ENCODE results near the gene AKAP8L. TPM values are rescaled to one million over a fixed set of nuclear protein-coding genes. Genes with fewer than 3 reads are reported as not detected.

AKAP8L gene
- total RNA-seq, 4 donors from 2014 or later = 122 to 272 (median 204) TPM

- no peaks in the 10 kb centered on the region for H3K9me3 ChIP-seq
- 93% methylated on average over 8 to 12 of the region's 22 CpGs for WGBS, 2 donors
- H3K27ac ChIP-seq = no peak overlapping the region
- TF ChIP-seq, protein P1, sequence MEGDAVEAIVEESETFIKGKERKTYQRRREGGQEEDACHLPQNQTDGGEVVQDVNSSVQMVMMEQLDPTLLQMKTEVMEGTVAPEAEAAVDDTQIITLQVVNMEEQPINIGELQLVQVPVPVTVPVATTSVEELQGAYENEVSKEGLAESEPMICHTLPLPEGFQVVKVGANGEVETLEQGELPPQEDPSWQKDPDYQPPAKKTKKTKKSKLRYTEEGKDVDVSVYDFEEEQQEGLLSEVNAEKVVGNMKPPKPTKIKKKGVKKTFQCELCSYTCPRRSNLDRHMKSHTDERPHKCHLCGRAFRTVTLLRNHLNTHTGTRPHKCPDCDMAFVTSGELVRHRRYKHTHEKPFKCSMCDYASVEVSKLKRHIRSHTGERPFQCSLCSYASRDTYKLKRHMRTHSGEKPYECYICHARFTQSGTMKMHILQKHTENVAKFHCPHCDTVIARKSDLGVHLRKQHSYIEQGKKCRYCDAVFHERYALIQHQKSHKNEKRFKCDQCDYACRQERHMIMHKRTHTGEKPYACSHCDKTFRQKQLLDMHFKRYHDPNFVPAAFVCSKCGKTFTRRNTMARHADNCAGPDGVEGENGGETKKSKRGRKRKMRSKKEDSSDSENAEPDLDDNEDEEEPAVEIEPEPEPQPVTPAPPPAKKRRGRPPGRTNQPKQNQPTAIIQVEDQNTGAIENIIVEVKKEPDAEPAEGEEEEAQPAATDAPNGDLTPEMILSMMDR (IDR thresholded peaks at IDR 0.05) = no peak
- no peak for TF ChIP-seq POLR2A (IDR thresholded peaks at IDR 0.05)
- peaks cover 16 to 23% of the 10 kb centered on the region in 2 donors for H3K4me1 ChIP-seq
- peaks cover 28 to 31% of the 10 kb centered on the region in 2 donors for H3K36me3 ChIP-seq
- DNase-seq = no peak
- no peaks in the 10 kb centered on the region for H3K27me3 ChIP-seq
- intact Hi-C loops (cut with DNase I) = no loop called here
- no peak overlapping the region for H3K4me3 ChIP-seq (replicated peaks in 1 of 3)
Measured at GRCh38 chr19:15428956-15429824, 10.4 kb upstream of the AKAP8L start.

- no peak for DNase-seq
- no peaks in the 10 kb centered on the region for H3K27me3 ChIP-seq
Measured at GRCh38 chr19:15427991-15428471, 9.2 kb upstream of the AKAP8L start.

DNA sequence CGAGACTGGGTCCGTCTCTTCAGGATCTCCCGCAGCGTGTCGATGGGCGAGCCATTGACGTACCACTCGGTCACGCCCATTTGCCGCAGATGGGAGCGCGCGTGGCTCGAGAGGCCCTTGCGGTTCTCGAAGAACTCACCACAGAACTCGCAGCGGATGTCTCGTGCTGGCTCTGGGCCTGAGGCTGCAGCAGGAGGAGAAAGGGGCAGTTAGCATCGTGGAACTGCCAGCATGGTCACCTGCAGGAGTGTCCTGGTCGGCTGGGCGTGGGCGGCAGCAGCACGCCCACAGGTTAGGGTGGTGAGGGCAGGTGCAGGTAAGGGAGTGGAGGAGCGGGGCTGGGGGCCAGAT lies 8.5 kb upstream of the AKAP8L start:
- no peaks in the 10 kb centered on the region for H3K9me3 ChIP-seq
- 94 to 98% methylated on average over 25 of the region's 25 CpGs for WGBS, 2 donors
- peaks cover 10 to 17% of the 10 kb centered on the region in 2 donors for H3K4me1 ChIP-seq
- intact Hi-C loops (cut with DNase I) = no loop called here
- no peak for DNase-seq
- H3K27me3 ChIP-seq = no peaks in the 10 kb centered on the region
- H3K4me3 ChIP-seq (replicated peaks in 1 of 3) = no peak overlapping the region
- no peak overlapping the region for H3K27ac ChIP-seq
- peaks cover 47 to 49% of the 10 kb centered on the region in 2 donors for H3K36me3 ChIP-seq
- TF ChIP-seq, protein P1 (IDR thresholded peaks at IDR 0.05) = no peak
- no peak for TF ChIP-seq POLR2A (IDR thresholded peaks at IDR 0.05)

More at GRCh38 chr19:15427991-15428471, 9.2 kb upstream of the AKAP8L start:
- Histone ChIP-seq H3K4me1 (peaks cover 10 to 17% of the 10 kb centered on the region in 2 donors), H3K27ac (no peak overlapping the region), H3K4me3 (replicated peaks in 1 of 3) (no peak overlapping the region), H3K36me3 (peaks cover 40 to 43% of the 10 kb centered on the region in 2 donors), H3K9me3 (no peaks in the 10 kb centered on the region)
- 96% methylated on average over 24 to 27 of the region's 35 CpGs for WGBS, 2 donors
- intact Hi-C loops (cut with DNase I) = no loop called here
- no peak for TF ChIP-seq POLR2A (IDR thresholded peaks at IDR 0.05)
- TF ChIP-seq, protein P1 (IDR thresholded peaks at IDR 0.05) = no peak

- H3K9me3 ChIP-seq = no peaks in the 10 kb centered on the region
- intact Hi-C loops (cut with DNase I) = no loop called here
- no peaks in the 10 kb centered on the region for H3K27me3 ChIP-seq
- 90 to 92% methylated on average over 16 of the region's 16 CpGs for WGBS, 2 donors
- H3K4me3 ChIP-seq (replicated peaks in 1 of 3) = no peak overlapping the region
- H3K27ac ChIP-seq = no peak overlapping the region
- TF ChIP-seq, protein P1 (IDR thresholded peaks at IDR 0.05) = no peak
- TF ChIP-seq POLR2A (IDR thresholded peaks at IDR 0.05) = no peak
- H3K4me1 ChIP-seq = peaks cover 9 to 16% of the 10 kb centered on the region in 2 donors
- DNase-seq = no peak
- peaks cover 49% of the 10 kb centered on the region in 2 donors for H3K36me3 ChIP-seq
Measured at GRCh38 chr19:15426485-15427349, 7.9 kb upstream of the AKAP8L start.
